ENCODE measurements around the gene IP6K1.
"Not testable (repeated sequence)": the region's sequence is repeated elsewhere in the genome, so short reads cannot be mapped to it uniquely, and the experiment has no call there.

Gene IP6K1

DNA sequence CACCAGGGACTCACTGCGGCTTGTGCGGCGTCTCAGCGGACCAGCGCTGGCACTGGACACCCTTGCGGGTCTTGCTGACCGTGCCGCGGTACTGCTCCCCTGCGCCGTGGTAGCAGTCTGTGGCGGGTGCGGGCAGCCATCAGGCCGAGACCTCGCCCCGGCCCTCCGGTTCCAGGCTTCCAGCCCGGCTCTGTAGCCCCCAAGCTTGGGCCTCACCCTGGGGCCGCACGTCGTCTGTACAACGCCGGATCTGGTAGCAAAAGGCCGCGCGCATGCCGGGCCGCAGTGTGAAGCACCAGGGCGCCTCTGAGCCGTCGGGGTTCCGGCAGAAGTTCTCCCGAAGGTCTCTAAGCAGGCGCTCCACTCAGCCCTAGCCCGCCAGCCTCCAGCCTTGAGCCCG, 100.5 kb downstream of the IP6K1 start:
- not testable (repeated sequence) for DNase-seq

DNA sequence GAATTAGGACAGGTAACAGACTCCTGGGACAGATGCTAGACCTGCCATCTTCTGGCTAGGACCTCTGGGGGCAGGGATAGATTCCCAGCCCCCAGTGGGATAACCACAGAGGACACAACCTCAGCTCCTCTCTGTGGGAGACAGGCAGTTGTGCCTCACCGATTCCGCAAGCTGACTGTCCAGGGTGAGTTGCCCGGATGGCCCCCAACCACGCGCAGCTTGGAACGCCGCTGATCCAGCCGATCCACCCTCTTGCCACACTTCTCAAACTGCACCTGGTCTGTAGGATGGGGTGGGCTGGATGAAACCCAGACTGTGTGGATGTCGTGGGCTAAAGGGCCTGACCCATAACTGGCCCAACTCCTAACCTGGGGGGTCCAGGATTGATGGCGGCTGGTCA, 101.2 kb downstream of the IP6K1 start:
- DNase-seq = not testable (repeated sequence)

- not testable (repeated sequence) for DNase-seq
Measured at GRCh38 chr3:49684453-49684852, 101.9 kb downstream of the IP6K1 start.

- DNase-seq = no peak
Measured at GRCh38 chr3:49683162-49683561, 103.2 kb downstream of the IP6K1 start.

DNA sequence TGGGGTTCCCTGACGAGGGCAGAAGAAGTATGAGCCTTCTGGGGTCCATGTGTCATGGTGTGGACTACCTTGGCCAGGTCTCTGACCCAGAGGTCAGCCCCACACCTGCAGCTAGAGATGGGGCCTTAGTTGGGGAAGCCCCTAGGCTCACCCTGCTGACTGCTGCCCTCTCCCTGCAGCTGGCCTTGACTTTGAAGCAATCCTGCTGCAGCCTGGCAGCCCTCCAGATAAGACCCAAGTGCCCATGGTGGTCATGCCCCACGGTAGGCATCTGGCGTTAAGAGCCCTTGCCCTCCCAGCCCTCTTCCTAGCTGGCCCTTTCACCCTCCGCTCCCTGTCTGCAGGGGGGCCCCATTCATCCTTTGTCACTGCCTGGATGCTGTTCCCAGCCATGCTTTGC, 104.8 kb downstream of the IP6K1 start:
- no peak for DNase-seq

- no peak for DNase-seq
Measured at GRCh38 chr3:49681232-49681522, 105.2 kb downstream of the IP6K1 start.

- DNase-seq = no peak
Measured at GRCh38 chr3:49680493-49681231, 105.7 kb downstream of the IP6K1 start.

DNA sequence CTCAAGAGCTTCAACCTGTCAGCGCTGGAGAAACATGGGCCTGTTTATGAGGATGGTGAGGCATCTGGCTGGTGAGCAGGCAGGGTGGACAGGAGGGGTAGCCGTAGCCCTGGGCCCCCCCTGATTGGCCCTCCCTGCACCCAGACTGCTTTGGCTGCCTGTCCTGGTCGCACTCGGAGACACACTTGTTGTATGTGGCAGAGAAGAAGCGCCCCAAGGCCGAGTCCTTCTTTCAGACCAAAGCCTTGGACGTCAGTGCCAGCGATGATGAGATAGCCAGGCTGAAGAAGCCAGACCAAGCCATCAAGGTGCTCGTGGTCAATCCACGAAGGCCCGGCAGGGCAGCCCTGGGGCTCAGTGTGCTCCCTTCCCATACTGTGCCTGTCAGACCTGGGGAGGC, 110.4 kb downstream of the IP6K1 start:
- no peak for DNase-seq

DNA sequence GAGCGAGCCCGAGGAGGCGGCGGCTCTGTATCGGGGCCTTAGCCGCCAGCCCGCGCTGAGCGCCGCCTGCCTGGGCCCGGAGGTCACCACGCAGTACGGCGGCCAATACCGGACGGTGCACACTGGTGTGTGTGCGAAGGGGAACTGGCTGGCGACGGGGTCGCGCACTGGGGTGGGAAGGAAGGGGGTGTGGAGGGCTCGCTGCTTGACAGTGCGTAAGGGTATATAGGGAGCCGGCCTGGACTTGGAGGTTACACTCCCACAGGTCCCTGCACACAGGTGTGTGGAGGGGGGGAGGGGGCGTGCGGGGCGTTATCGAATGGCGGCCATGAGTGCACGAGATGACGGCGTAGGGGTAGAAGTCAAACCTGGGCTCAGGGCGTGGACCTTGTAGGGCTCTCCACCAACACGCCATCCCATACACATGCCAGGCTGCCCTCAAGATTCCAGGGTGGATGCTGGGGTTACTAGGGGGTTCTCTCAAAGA, 111.8 kb downstream of the IP6K1 start:
- DNase-seq = no peak

Data from midbrain (tissue), 1 donor.